PFSK-1 (cell line): ENCODE measurements around the gene SHISA2.

Experiments
- FOXP2 ChIP-seq: optimal IDR thresholded peaks from 2 replicates; pipeline ENCODE3; 2011; ENCODE audit warnings: borderline replicate concordance, control low read depth, inconsistent platforms; ENCODE audit not compliant: insufficient read depth; ENCODE audit errors: extremely low read length, extremely low read depth
- POLR2AphosphoS5 ChIP-seq: IDR thresholded peaks from 2 replicates; pipeline ENCODE4 v1.6.1; 2012; ENCODE audit warnings: low read depth, mild to moderate bottlenecking, control low read depth, low read length, moderate library complexity
- SIN3A ChIP-seq: IDR thresholded peaks from 2 replicates; pipeline ENCODE4 v1.6.1; 2012; ENCODE audit warnings: mild to moderate bottlenecking, low read length, moderate library complexity, borderline replicate concordance; ENCODE audit not compliant: insufficient read depth
- TAF1 ChIP-seq: IDR thresholded peaks from 2 replicates; pipeline ENCODE4 v1.6.1; 2012; ENCODE audit warnings: low read length, control low read depth, borderline replicate concordance; ENCODE audit not compliant: insufficient read depth
- TF ChIP-seq, protein P1 (sequence below), 2 experiments: IDR thresholded peaks; 2 replicates each; pipeline versions ENCODE4 v1.6.1 to v1.8.0; 2011 to 2012; ENCODE audit warnings: low read depth in 2 of 2, low read length in 2 of 2, control low read depth in 1 of 2, inconsistent platforms in 1 of 2, mild to moderate bottlenecking in 1 of 2, moderate library complexity in 1 of 2; ENCODE audit not compliant: insufficient read depth in 1 of 2

SHISA2 gene

DNA sequence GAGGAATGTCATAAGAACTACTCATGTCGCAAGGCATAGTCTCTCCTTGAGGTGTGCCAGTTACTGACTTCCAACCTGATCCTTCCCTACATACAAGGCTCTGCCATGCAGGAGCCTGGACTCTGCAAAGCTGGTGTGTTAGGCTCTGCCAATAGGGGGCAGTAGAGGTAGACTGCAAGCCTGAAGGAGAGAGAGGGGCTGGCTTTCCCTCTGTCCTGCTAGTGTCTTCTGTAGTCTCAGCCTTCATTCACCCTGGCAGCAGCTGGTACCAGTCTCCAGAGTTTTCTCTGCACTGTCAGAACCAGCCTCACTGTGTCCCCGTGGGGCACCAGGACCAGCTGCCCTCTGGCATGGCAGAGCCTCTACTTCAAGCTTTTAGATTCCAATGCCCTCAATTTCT lies 14.5 kb downstream of the SHISA2 start:
- no peak for TF ChIP-seq SIN3A
- no peak for TF ChIP-seq POLR2AphosphoS5
- no peak for TF ChIP-seq TAF1
- TF ChIP-seq, protein P1, sequence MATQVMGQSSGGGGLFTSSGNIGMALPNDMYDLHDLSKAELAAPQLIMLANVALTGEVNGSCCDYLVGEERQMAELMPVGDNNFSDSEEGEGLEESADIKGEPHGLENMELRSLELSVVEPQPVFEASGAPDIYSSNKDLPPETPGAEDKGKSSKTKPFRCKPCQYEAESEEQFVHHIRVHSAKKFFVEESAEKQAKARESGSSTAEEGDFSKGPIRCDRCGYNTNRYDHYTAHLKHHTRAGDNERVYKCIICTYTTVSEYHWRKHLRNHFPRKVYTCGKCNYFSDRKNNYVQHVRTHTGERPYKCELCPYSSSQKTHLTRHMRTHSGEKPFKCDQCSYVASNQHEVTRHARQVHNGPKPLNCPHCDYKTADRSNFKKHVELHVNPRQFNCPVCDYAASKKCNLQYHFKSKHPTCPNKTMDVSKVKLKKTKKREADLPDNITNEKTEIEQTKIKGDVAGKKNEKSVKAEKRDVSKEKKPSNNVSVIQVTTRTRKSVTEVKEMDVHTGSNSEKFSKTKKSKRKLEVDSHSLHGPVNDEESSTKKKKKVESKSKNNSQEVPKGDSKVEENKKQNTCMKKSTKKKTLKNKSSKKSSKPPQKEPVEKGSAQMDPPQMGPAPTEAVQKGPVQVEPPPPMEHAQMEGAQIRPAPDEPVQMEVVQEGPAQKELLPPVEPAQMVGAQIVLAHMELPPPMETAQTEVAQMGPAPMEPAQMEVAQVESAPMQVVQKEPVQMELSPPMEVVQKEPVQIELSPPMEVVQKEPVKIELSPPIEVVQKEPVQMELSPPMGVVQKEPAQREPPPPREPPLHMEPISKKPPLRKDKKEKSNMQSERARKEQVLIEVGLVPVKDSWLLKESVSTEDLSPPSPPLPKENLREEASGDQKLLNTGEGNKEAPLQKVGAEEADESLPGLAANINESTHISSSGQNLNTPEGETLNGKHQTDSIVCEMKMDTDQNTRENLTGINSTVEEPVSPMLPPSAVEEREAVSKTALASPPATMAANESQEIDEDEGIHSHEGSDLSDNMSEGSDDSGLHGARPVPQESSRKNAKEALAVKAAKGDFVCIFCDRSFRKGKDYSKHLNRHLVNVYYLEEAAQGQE (IDR thresholded peaks at IDR 0.05; ENCODE audit: insufficient read depth in 1 of 2, low read depth in 2 of 2, low read length in 2 of 2) = no peak
- TF ChIP-seq FOXP2 = no peak

DNA sequence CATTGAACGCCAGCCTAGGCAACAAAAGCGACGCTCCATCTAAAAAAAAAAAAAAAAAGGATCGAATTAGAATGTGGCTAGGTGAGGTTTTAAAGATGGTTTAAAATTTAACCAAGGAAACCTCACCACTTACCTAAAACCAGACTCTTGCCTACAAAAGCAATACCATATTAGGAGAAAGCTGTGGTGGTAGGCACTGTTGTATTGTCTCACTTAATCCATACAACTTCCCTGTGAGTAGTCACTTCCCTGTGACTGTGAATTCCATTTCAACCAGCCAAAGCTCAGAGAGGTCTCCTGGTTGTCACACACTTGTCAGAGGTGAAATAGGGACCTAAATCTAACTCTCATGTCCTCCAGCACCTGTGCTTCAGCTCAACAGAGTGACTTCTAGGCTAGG lies 15.4 kb downstream of the SHISA2 start:
- no peak for TF ChIP-seq POLR2AphosphoS5
- TF ChIP-seq, protein P1 (IDR thresholded peaks at IDR 0.05; ENCODE audit: insufficient read depth in 1 of 2, low read depth in 2 of 2, low read length in 2 of 2) = no peak
- no peak for TF ChIP-seq TAF1
- TF ChIP-seq SIN3A = no peak
- no peak for TF ChIP-seq FOXP2

DNA sequence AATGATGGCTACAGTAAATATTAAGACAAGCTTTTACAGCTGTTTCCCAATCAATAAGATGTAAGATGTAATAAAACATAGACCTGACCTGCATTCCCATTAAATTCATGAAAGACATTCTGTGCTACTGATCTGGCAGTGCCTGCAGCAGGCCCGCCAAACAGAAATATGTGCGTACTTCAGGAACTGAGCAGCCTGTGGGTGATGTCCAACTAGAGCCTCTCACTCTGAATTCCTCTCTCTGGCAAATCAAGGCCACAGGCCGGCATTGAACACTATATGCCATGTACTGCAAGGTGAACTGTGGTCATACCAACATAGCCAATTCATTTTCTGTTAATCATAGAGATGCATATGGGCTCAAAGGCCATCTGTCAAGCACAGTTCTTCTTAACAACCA lies 17.8 kb downstream of the SHISA2 start:
- TF ChIP-seq, protein P1 (IDR thresholded peaks at IDR 0.05; ENCODE audit: insufficient read depth in 1 of 2, low read depth in 2 of 2, low read length in 2 of 2) = no peak
- TF ChIP-seq TAF1 = no peak
- no peak for TF ChIP-seq FOXP2
- no peak for TF ChIP-seq SIN3A
- TF ChIP-seq POLR2AphosphoS5 = no peak

DNA sequence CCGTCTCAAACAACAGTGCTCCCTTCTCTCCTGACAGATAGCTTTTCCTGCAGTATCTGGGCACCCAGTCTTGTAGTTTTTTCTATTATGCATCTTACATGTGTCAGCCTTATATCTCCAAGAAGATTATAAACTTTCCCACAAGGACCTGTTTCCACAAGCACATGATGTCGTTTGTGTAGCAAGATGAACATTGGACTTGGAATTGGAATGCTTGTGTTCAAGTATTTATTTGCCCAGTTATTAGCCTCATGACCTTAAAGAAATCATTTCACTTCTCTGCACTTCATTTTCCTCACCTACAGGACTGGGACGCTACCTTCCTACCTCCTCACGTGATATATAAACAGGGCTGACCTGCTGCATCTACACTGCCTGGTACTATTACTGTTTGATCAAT lies 21.5 kb downstream of the SHISA2 start:
- no peak for TF ChIP-seq TAF1
- TF ChIP-seq, protein P1 (IDR thresholded peaks at IDR 0.05; ENCODE audit: insufficient read depth in 1 of 2, low read depth in 2 of 2, low read length in 2 of 2) = no peak
- no peak for TF ChIP-seq SIN3A
- TF ChIP-seq FOXP2 = no peak
- no peak for TF ChIP-seq POLR2AphosphoS5
